ENCODE data around the gene UCN3. TPM values are rescaled to one million over a fixed set of nuclear protein-coding genes. Genes with fewer than 3 reads are reported as not detected.
"Not testable (repeated sequence)": the region's sequence is repeated elsewhere in the genome, so short reads cannot be mapped to it uniquely, and the experiment has no call there.

The UCN3 gene
- total RNA-seq, 1 experiment from 2014 or later = not detected

DNA sequence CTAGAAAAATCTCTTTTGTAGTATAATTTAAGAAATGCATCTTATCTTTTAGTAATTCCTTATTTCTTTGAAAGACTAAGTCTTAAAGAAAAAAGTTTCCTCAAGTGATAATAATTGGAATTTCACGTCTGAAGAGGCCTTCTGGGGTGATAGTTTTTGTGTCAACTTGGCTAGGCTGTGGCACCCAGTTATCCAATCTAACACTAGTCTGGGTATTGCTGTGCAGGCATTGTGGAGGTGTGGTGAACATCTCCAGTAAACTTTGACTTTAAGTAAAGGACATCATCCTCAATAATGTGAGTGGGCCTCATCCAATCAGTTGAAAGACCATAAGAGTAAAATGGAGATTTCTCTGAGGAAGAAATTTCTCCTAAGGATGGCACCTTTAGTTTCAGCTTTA, 42.2 kb downstream of the UCN3 start:
- Histone ChIP-seq H2BK120ac (ENCODE audit: low read depth, low read length, poor library complexity, severe bottlenecking) (no peak overlapping the region), H2BK5ac (ENCODE audit: insufficient read length, low read length) (no peak overlapping the region), H3K27ac (ENCODE audit: insufficient read length, low read depth, low read length) (no peak overlapping the region), H3K23ac (ENCODE audit: insufficient read length, low read depth, low read length) (no peak overlapping the region), H2BK15ac (ENCODE audit: low read depth, low read length) (no peak overlapping the region), H3K4me1 (ENCODE audit: insufficient read depth, low read length) (no peaks in the 10 kb centered on the region), H4K8ac (replicated peaks; ENCODE audit: insufficient read length, low read depth, low read length) (no peak overlapping the region), H3K79me2 (ENCODE audit: insufficient read depth, low read length) (no peaks in the 10 kb centered on the region), H3K79me1 (ENCODE audit: insufficient read depth, low read depth, low read length, poor library complexity, severe bottlenecking) (no peaks in the 10 kb centered on the region), H3K9ac (ENCODE audit: extremely low read depth, insufficient read length, low read length) (no peak overlapping the region), H4K5ac (ENCODE audit: insufficient read length, low read depth, low read length) (no peak overlapping the region), H4K20me1 (ENCODE audit: control insufficient read depth, insufficient read depth, insufficient read length) (no peaks in the 10 kb centered on the region), H3K4me2 (ENCODE audit: insufficient read depth, insufficient read length, low read length) (no peak overlapping the region), H3K27me3 (ENCODE audit: insufficient read depth, low read length) (no peaks in the 10 kb centered on the region), H3T11ph (ENCODE audit: low read length) (no peak overlapping the region), H3K9me3 (ENCODE audit: control insufficient read depth, low read depth, low read length) (no peaks in the 10 kb centered on the region), H2BK12ac (ENCODE audit: insufficient read length, low read depth, low read length) (no peak overlapping the region), H3K4ac (ENCODE audit: low read depth, low read length) (no peak overlapping the region), H2BK20ac (ENCODE audit: low read depth, low read length, poor library complexity, severe bottlenecking) (no peak overlapping the region), H2AK5ac (ENCODE audit: insufficient read length, low read length) (no peak overlapping the region), H2AFZ (ENCODE audit: low read length) (no peak overlapping the region), H3K18ac (ENCODE audit: insufficient read length, low read depth, low read length) (no peak overlapping the region), H4K91ac (ENCODE audit: insufficient read length, low read depth, low read length) (no peak overlapping the region), H3K56ac (ENCODE audit: insufficient read length, low read depth, low read length) (no peak overlapping the region), H3K23me2 (ENCODE audit: insufficient read length, low read depth, low read length, poor library complexity, severe bottlenecking) (no peaks in the 10 kb centered on the region), H3K14ac (ENCODE audit: insufficient read depth, low read length) (no peak overlapping the region)
- Mint-ChIP-seq H3K27me3 (ENCODE audit: low read depth) (peaks cover 1% of the 10 kb centered on the region; the same call in 1 of the 2 replicates), H3K4me1 (peaks cover under 1% of the 10 kb centered on the region in 2 experiments; a peak in 1 of 4 replicates), H3K4me3 (no peak overlapping the region), H3K9me3 (peaks cover 19 to 26% of the 10 kb centered on the region in 2 experiments), H3K27ac (no peak overlapping the region), H3K36me3 (ENCODE audit: insufficient read depth in 1 of 3, low read depth in 3 of 3) (peaks cover 4 to 11% (median 8%) of the 10 kb centered on the region in 3 experiments; a peak in 6 of 7 replicates)
- no peak for DNase-seq
- WGBS (ENCODE audit: extremely low coverage, insufficient read length, low lambda C conversion rate) = no CpG with 5 or more reads among the region's 1 CpG
- TF ChIP-seq CTCF (conservative IDR thresholded peaks at IDR 0.05) = no peak

DNA sequence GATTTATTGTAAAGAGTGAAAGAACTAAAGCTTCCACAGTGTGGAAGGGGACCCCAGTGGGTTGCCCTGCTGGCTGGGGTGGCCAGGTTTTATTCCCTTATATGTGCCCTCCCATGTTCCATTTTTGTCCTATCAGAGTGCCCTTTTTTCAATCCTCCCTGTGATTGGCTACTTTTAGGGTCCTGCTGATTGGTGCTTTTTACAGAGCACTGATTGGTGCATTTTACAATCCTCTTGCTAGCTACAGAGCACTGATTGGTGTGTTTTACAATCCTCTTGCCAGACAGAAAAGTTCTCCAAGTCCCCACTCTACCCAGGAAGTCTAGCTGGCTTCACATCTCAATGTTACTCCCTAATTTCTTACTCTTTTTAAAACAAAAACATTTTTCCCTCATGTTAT, 46.0 kb downstream of the UCN3 start:
- not testable (repeated sequence) for H3K4ac ChIP-seq (ENCODE audit: low read depth, low read length); H3K23ac ChIP-seq (ENCODE audit: insufficient read length, low read depth, low read length); DNase-seq; H4K91ac ChIP-seq (ENCODE audit: insufficient read length, low read depth, low read length); H3K27ac ChIP-seq (ENCODE audit: insufficient read length, low read depth, low read length); H2BK15ac ChIP-seq (ENCODE audit: low read depth, low read length); H3K56ac ChIP-seq (ENCODE audit: insufficient read length, low read depth, low read length); H2BK120ac ChIP-seq (ENCODE audit: low read depth, low read length, poor library complexity, severe bottlenecking); H3K4me1 ChIP-seq (ENCODE audit: insufficient read depth, low read length); H4K5ac ChIP-seq (ENCODE audit: insufficient read length, low read depth, low read length); H3K4me2 ChIP-seq (ENCODE audit: insufficient read depth, insufficient read length, low read length); H3K14ac ChIP-seq (ENCODE audit: insufficient read depth, low read length); H4K20me1 ChIP-seq (ENCODE audit: control insufficient read depth, insufficient read depth, insufficient read length); H3K27me3 Mint-ChIP-seq (ENCODE audit: low read depth); H2BK20ac ChIP-seq (ENCODE audit: low read depth, low read length, poor library complexity, severe bottlenecking); H3K18ac ChIP-seq (ENCODE audit: insufficient read length, low read depth, low read length); H3K23me2 ChIP-seq (ENCODE audit: insufficient read length, low read depth, low read length, poor library complexity, severe bottlenecking); H4K8ac ChIP-seq (replicated peaks; ENCODE audit: insufficient read length, low read depth, low read length); H3K27ac Mint-ChIP-seq; H2AFZ ChIP-seq (ENCODE audit: low read length); H3K4me1 Mint-ChIP-seq; H3K4me3 Mint-ChIP-seq; H3K79me1 ChIP-seq (ENCODE audit: insufficient read depth, low read depth, low read length, poor library complexity, severe bottlenecking); H2BK12ac ChIP-seq (ENCODE audit: insufficient read length, low read depth, low read length); H2AK5ac ChIP-seq (ENCODE audit: insufficient read length, low read length); H2BK5ac ChIP-seq (ENCODE audit: insufficient read length, low read length); H3T11ph ChIP-seq (ENCODE audit: low read length); H3K9ac ChIP-seq (ENCODE audit: extremely low read depth, insufficient read length, low read length); H3K9me3 ChIP-seq (ENCODE audit: control insufficient read depth, low read depth, low read length); H3K27me3 ChIP-seq (ENCODE audit: insufficient read depth, low read length)
- peaks cover 19 to 26% of the 10 kb centered on the region in 2 experiments for H3K9me3 Mint-ChIP-seq
- H3K36me3 Mint-ChIP-seq (ENCODE audit: insufficient read depth in 1 of 3, low read depth in 3 of 3) = peaks cover 4 to 11% (median 8%) of the 10 kb centered on the region in 3 experiments; a peak in 6 of 7 replicates
- peaks cover 13% of the 10 kb centered on the region; the same call in 1 of the 2 replicates for H3K79me2 ChIP-seq (ENCODE audit: insufficient read depth, low read length)

All from H9 (cell line).